Measurements from ENCODE around the gene AGRN. TPM values are rescaled to one million over a fixed set of nuclear protein-coding genes. Genes with fewer than 3 reads are reported as not detected.
"Not testable (repeated sequence)": the region's sequence is repeated elsewhere in the genome, so short reads cannot be mapped to it uniquely, and the experiment has no call there.

The AGRN gene
- total RNA-seq, 2 experiments from 2014 or later: 33.2 to 35.6 TPM

- ChIA-PET CTCF (interaction anchor here (1.2 to 1.4 kb wide), 2 partner anchors 37 to 47 kb away, joined by 3 read pairs; no protein-coding TSS in a partner anchor), POLR2A (interaction anchor here (1.4 kb wide), 1 partner anchor 56 kb away, joined by 3 read pairs; the partner anchor contains the start of gene ISG15)
- intact Hi-C loops (cut with micrococcal nuclease): loop anchor here (10.0 kb wide), 1 partner anchor 105 kb away; the partner anchor contains the start of genes KLHL17 and PLEKHN1
- H3K27ac Mint-ChIP-seq: no peak overlapping the region
- H3K4me1 Mint-ChIP-seq (ENCODE audit: low read depth): peaks cover 19% of the 10 kb centered on the region
- H3K9me3 Mint-ChIP-seq: no peaks in the 10 kb centered on the region
- no peaks in the 10 kb centered on the region for H3K36me3 Mint-ChIP-seq
- peaks cover 11% of the 10 kb centered on the region for H3K27me3 Mint-ChIP-seq
- peak; percentile 36 for DNase-seq
- H3K4me3 Mint-ChIP-seq: no peak overlapping the region
These were observed 50.1 kb downstream of the AGRN start for GRCh38 chr1:1069711-1070676.

GRCh38 chr1:1071486-1072298, 51.8 kb downstream of the AGRN start:
- intact Hi-C loops (cut with micrococcal nuclease): no loop called here
- Mint-ChIP-seq H3K4me1 (ENCODE audit: low read depth) (peaks cover 6% of the 10 kb centered on the region), H3K9me3 (no peaks in the 10 kb centered on the region), H3K36me3 (no peaks in the 10 kb centered on the region), H3K27me3 (peaks cover 11% of the 10 kb centered on the region), H3K27ac (no peak overlapping the region), H3K4me3 (no peak overlapping the region)
- no peak for DNase-seq
- CTCF ChIA-PET: interaction anchor here (1.5 kb wide), 1 partner anchor 8 kb away, joined by 4 read pairs; no protein-coding TSS in a partner anchor
- POLR2A ChIA-PET: no interaction called here

- intact Hi-C loops (cut with micrococcal nuclease): no loop called here
- H3K27me3 Mint-ChIP-seq: peaks cover 11% of the 10 kb centered on the region
- no peak overlapping the region for H3K27ac Mint-ChIP-seq
- H3K9me3 Mint-ChIP-seq: no peaks in the 10 kb centered on the region
- H3K4me3 Mint-ChIP-seq: no peak overlapping the region
- ChIA-PET POLR2A (no interaction called here), CTCF (interaction anchor here (1.5 kb wide), 1 partner anchor 9 kb away, joined by 4 read pairs; no protein-coding TSS in a partner anchor)
- H3K36me3 Mint-ChIP-seq: no peaks in the 10 kb centered on the region
- DNase-seq: no peak
- peaks cover 6% of the 10 kb centered on the region for H3K4me1 Mint-ChIP-seq (ENCODE audit: low read depth)
These were observed 52.5 kb downstream of the AGRN start for GRCh38 chr1:1072299-1072848.

GRCh38 chr1:1072849-1073742, 53.2 kb downstream of the AGRN start:
- Mint-ChIP-seq H3K36me3 (no peaks in the 10 kb centered on the region), H3K4me3 (no peak overlapping the region), H3K27me3 (peaks cover 11% of the 10 kb centered on the region), H3K9me3 (no peaks in the 10 kb centered on the region), H3K4me1 (ENCODE audit: low read depth) (peaks cover 5% of the 10 kb centered on the region), H3K27ac (no peak overlapping the region)
- ChIA-PET CTCF (interaction anchor here (1.5 kb wide), 1 partner anchor 10 kb away, joined by 4 read pairs; no protein-coding TSS in a partner anchor), POLR2A (no interaction called here)
- no peak for DNase-seq
- intact Hi-C loops (cut with micrococcal nuclease): no loop called here

GRCh38 chr1:1073743-1074587, 54.0 kb downstream of the AGRN start, which contains the start of gene RNF223:
Gene RNF223 (minus strand): TSS chr1:1074306. CDS start chr1:1072566, 1,740 bp downstream.
- POLR2A ChIA-PET: no interaction called here
- intact Hi-C loops (cut with micrococcal nuclease): no loop called here
- H3K27me3 Mint-ChIP-seq: peaks cover 11% of the 10 kb centered on the region
- H3K36me3 Mint-ChIP-seq: no peaks in the 10 kb centered on the region
- no peaks in the 10 kb centered on the region for H3K9me3 Mint-ChIP-seq
- CTCF ChIA-PET: no interaction called here
- H3K27ac Mint-ChIP-seq: no peak within 1 kb of the TSS
- H3K4me3 Mint-ChIP-seq: no peak within 1 kb of the TSS
- no peak for DNase-seq
- H3K4me1 Mint-ChIP-seq (ENCODE audit: low read depth): peaks cover 1% of the 10 kb centered on the region

GRCh38 chr1:1074631-1075147, 54.8 kb downstream of the AGRN start:
- no peak overlapping the region for H3K27ac Mint-ChIP-seq
- ChIA-PET CTCF (no interaction called here), POLR2A (no interaction called here)
- H3K27me3 Mint-ChIP-seq: peaks cover 12% of the 10 kb centered on the region
- H3K36me3 Mint-ChIP-seq: no peaks in the 10 kb centered on the region
- intact Hi-C loops (cut with micrococcal nuclease): no loop called here
- no peak for DNase-seq
- H3K9me3 Mint-ChIP-seq: no peaks in the 10 kb centered on the region
- peaks cover 5% of the 10 kb centered on the region for H3K4me1 Mint-ChIP-seq (ENCODE audit: low read depth)
- no peak overlapping the region for H3K4me3 Mint-ChIP-seq

GRCh38 chr1:1075148-1075935, 55.4 kb downstream of the AGRN start:
- H3K9me3 Mint-ChIP-seq: no peaks in the 10 kb centered on the region
- H3K27me3 Mint-ChIP-seq: peaks cover 10% of the 10 kb centered on the region
- no peak overlapping the region for H3K27ac Mint-ChIP-seq
- CTCF ChIA-PET: interaction anchor here (1.1 kb wide), 1 partner anchor 11 kb away, joined by 3 read pairs; no protein-coding TSS in a partner anchor
- no peaks in the 10 kb centered on the region for H3K36me3 Mint-ChIP-seq
- intact Hi-C loops (cut with micrococcal nuclease): no loop called here
- no peak overlapping the region for H3K4me3 Mint-ChIP-seq
- POLR2A ChIA-PET: no interaction called here
- DNase-seq: no peak
- peaks cover 6% of the 10 kb centered on the region for H3K4me1 Mint-ChIP-seq (ENCODE audit: low read depth)

- intact Hi-C loops (cut with micrococcal nuclease): not testable (repeated sequence)
These were observed 57.5 kb downstream of the AGRN start for GRCh38 chr1:1077396-1077795.

GRCh38 chr1:1079408-1080121, 59.6 kb downstream of the AGRN start:
- intact Hi-C loops (cut with micrococcal nuclease): no loop called here
- Mint-ChIP-seq H3K4me1 (ENCODE audit: low read depth) (peaks cover 6% of the 10 kb centered on the region), H3K36me3 (peaks cover 2% of the 10 kb centered on the region), H3K27me3 (peaks cover 4% of the 10 kb centered on the region), H3K27ac (no peak overlapping the region), H3K4me3 (peak overlapping the region; percentile 32), H3K9me3 (no peaks in the 10 kb centered on the region)
- peak; percentile 54 for DNase-seq
- ChIA-PET POLR2A (no interaction called here), CTCF (interaction anchor here (1.0 kb wide), 1 partner anchor 16 kb away, joined by 3 read pairs; no protein-coding TSS in a partner anchor)

More at GRCh38 chr1:1077396-1077795, 57.5 kb downstream of the AGRN start:
- H3K4me3 Mint-ChIP-seq; H3K27me3 Mint-ChIP-seq; H3K9me3 Mint-ChIP-seq; CTCF ChIA-PET; H3K4me1 Mint-ChIP-seq (ENCODE audit: low read depth); H3K36me3 Mint-ChIP-seq; DNase-seq; POLR2A ChIA-PET; H3K27ac Mint-ChIP-seq: not testable (repeated sequence)

Measured in activated CD4-positive, alpha-beta memory T cell treated with anti-CD3 and anti-CD28 coated beads for 36 hours (primary cell).